Stimulated activated CD8-positive, alpha-beta memory T cell treated with anti-CD3 and anti-CD28 coated beads, Interleukin-2, amount 100 ng/mL, for 1 hour (primary cell): Measurements from ENCODE around the gene ENDOV.

Source experiments
- DNase-seq, 2 donors: peaks; one replicate each; pipeline ENCODE4 v3.0.0-alpha.2; 2020; ENCODE audit warnings: low read depth in 2 of 2

ENDOV gene

DNA sequence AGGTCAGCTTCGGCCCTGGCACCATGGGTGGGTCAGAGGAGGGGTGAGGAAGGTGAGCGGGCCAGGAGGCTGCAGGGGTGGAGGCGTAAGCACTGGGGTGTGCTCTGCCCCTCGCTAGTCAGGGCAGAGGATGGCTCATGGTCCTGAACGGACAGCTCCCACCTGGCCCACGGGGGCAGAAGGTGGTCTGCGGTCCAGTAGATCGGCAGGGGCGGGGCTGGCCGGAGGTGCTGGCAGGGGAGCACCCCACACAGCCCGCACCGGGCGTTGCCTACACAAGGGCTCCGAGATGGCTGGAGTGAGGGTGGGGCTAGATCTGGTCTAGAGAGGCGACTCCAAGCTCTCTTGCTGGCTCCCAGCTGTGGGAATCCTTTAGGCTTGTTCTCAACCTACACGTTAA lies 53.3 kb downstream of the ENDOV start:
- no peak for DNase-seq

DNA sequence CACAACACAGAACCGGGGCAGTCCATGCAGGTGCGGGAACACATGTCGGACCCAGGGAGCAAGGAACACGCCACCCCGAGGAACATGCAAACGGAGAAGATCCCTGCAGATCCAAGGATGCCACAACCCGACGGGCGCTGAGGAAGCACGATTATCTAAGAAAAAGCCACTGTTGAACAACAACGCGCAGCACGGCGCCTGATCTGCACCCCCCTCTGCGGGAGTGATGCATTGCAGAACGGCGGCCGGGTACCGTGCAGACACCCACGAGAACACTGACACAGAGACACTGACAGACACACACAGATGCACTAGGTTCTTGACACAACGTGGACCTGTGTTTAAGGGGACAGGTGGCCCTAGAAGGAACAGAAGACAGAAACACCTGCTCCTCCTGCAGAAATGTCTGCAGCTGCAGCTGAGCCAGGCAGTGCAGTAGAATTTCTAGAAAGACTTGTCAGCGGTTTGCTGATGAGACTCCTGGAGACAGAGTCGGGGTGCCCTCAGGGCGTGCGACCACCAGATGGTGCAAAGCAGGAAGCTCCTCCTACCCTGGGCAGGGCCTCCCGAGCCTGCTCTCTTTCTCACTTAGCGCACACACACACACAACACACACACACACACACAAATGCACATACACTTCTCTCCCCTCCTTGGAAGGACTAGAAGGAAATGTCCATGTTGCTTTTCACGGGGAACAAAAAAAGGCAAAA lies 54.0 kb downstream of the ENDOV start:
- DNase-seq = no peak

DNA sequence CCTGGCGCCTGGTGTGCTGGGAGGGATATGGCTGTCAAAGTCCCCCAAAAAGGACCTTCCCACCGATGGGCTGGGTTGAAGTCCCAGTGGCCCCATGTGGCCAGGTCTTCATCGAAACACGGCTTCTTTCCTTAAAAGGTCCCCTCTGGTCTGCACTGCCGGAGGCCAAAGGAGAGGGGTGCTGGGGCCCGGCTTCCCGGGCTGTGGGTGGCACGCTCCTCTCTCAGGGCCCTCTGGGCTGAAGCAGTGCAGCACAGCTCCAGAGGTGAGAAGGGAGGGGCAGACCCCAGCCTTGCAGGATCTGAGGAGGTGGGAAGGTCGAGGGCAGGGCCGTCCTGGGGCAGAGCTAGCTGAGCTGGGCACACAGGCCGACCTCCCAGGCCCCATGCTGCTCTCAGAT lies 54.7 kb downstream of the ENDOV start:
- no peak for DNase-seq

DNA sequence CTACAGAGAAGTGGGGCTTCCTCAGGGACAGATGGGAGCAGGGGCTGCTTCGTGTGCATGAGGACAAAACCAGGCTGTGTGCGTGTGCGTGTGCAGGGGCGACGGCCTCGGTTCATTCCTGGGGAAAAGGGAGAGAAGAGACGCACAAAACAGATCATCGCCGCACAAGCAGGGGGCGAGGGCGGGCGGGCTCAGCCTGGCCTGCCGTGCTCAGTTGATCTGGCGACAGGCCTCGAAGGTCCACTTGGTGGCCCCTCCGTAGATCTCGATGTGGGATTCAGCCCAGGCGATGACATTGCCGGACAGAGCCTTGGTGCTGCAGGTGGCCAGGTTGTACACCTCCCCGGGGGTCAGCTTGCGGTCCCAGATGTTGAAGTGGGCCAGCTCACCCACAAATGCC lies 55.6 kb downstream of the ENDOV start:
- no peak for DNase-seq

DNA sequence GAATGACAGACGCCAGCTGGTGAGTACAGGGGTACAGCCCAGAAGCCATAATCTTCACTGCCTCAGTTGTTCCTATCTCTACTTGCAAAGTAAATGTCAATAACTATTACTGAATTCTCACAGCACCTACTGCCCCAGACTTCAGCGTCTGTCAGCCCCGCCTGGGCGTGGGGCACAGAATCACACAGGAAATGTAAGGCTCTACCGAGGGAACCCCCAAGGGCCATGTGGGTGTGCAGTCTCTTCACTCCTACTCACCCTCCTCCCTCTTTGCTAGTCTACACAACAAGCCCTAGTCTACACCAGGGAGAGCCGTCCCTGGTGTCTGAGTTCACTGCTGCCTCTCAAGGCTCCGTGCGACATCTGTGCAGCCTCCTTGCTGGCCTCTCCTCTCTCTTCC lies 57.0 kb downstream of the ENDOV start:
- peak in 1 of 2 donors; percentile 23 for DNase-seq

DNA sequence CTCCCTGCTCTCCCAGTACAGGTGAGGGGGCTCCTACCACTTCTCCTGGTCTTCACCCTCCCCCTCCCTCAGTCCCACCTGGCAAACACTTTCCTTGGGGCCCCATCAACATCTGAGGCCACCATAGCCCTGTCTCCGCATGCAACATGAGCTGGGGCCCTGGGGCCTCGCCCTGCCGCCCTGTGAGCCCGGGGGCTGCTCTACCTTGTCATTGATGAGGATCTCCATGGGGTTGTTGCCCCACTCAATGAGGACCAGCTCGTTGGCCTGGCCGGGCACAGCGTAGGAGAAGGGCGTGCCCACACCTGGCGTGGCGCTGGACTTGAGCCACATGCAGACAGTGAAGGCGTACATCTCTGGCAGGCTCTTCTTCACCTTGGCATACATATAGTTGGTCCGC lies 58.0 kb downstream of the ENDOV start:
- DNase-seq = no peak

DNA sequence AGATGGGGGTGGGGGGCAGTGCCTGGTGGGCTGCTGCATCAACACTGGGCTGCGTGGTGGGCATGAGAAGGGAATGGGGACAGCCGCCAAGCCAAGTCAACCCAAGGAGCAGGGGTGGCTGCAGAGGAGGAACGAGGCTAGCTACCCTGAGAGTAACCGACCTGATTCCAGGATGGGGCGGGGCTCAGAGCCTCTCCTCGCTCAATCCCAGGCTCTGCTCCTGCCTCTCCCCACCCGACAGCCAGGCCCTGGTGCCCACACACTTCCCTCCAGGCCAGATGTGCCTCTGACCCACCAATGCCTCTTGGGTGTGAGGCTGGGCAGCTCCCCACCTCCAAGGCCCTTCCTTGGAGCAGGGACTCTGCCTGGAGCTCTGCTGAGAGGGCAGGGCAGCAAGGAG lies 58.7 kb downstream of the ENDOV start:
- DNase-seq = no peak

DNA sequence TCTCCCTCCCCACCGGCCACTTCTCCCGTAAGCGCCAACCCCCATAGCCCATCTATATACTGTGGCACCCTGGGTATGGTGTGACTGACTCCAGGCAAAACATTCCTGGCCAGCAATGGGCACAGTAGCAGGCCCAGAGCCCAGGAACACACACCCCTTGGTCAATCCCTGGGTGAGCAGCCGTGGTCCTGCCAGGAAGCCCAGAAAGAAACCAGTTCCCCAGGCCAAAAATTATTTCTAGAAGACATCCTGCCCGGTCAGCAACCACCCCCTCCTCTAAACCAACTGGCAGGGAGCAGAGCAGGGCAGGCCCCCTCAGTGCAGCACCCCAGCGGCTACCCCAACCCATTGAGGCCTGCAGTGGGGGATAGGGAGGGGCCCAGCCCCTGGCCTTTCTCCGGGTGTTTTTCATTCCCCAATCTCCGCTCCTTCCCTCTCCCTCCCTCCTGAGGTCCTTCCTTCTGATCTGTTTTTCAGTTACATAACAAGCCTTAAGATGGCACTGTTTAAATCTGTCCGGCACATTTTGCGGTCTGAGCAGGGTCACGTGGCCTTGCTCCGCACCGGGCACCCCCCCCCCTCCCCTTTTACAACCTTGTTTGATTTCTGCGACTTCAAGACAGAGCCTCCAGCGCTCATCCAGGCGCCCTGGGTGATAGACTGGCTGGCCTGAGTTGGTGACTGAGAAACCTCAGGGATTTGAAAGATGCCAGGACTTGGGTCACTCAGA lies 59.4 kb downstream of the ENDOV start:
- no peak for DNase-seq

DNA sequence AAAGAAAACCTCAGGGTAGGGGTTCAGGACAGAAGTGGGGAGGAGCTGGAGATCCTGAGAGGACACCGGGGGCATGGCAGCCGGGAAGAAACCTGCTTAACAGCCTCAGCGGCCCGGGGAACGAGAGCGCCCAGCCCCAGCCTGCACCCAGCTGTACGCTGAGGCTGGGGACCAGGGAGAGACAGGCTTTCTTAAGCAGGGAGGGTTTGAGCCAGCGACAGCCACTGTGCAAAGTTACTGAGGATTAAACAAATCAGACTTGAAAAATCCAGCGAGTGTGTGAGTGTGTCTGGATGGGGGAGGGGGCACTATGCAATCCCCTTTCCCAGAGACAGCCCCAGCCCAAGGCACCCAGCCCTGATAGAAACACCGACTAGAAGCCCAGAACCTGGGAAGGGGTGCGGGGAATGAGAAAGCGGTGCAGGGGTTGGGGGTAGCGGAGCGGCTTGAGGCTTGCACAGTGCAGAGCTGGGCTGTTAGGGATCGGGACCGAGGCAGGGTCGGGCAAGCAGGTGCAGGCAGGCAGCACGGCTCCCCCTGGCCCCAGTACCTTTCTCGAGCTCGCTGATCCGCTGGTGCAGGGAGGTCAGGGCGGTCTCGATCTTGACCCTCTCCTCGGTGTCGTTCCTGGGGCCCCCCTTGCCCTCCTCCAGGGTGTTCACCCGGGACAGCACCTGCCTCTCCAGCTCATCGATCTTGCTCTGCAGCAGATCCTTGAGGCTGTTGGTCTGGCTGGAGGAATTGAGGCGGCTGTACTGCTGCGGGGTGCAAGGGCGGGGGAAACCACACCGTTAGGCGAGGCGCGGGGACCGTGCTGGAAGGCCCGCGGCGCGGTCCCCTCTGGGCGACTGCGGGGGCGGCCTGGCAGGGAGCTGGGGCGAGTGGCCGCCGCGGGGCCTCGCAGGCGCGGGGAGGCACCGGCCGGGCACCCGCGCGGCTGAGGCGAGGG lies 60.3 kb downstream of the ENDOV start:
- DNase-seq = no peak

DNA sequence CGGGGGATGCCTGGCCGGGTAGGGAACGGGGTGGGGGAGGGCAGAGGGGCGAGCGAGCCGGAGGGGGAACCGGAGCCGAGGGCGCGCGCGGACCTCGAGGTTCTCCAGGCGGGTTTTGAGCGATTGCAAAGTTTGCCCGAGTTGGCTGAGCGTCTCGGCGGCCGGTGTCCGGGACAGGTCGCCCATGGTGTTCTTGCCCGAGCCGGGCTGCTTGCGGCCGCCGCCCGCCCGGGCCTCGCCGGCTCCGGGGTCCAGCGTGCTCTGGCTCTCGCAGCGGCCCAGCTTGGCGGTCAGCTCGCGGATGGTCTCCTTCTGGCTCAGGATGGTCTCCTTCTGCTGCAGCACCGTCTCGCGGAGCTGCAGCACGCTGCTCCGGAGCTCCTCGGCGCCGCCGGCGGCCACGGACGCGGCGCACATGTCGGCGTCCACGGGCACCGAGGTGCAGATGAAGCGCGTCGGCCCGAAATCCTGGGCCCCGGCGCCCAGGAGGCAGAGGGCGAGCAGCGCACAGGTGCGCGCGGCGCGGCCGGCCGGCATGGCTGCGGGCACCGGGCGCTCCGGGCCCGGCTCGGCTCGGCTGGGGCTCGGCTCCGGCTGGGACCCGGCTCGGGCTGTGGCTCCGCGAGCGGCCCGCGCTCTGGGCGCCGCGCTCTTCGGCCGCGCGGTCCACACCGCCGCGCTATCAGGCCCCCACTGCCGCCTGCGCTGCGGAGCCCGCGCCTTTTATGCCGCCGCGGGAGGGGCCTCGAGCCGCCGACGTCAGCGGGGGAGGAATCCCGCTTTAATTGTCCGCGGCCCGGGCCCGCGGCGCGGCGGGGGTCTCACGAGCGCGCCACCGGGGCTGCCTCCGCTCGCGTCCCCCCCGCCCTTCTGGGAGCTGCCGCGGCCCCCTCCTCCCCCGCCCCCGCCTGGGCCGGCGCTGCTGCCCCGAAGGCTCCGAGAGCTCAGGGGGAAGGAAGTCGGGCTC lies 61.2 kb downstream of the ENDOV start, which contains the start of gene NPTX1:
NPTX1 (minus strand) TSS at position 698 of the 967 bp plus-strand sequence; CDS start at position 537, 161 bp downstream.
- no peak for DNase-seq

DNA sequence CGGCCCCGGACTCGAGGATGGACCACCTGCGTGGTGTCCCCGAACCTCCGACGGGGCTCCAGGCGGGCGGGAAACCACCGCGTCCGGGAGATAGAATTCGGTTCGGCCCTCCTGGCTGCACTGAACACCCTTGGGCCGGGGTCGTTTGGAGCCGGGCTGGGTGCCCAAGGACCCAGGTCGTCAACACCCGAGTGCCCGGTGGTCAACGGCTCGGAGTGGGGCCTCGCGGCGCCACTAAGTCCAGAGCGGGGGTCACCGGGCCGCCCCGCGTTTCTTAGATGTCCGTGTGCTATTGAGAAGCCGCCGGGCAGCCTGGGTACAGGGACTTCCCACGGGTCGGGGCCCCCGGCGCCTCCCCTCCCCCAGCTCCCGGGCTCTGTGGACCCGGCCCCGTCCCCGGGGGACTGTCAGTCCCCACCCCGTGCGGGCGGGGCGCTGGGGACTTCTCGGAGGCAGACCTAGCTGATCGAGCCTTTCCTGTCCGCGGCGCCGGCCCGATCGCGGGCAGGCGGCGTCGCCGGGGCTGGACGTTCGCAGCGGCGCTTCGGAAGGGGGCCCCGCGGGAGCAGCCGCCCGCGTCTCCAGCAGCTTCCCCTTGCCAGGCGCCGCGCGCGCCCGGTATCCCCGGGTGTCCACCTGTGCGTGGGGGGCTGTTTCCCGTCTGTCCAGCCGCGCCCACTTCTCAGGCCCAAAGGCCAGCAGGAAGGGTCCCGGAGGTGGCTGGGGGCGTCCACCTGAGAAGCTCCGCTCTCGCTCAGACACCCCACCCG lies 62.1 kb downstream of the ENDOV start:
- DNase-seq = no peak

DNA sequence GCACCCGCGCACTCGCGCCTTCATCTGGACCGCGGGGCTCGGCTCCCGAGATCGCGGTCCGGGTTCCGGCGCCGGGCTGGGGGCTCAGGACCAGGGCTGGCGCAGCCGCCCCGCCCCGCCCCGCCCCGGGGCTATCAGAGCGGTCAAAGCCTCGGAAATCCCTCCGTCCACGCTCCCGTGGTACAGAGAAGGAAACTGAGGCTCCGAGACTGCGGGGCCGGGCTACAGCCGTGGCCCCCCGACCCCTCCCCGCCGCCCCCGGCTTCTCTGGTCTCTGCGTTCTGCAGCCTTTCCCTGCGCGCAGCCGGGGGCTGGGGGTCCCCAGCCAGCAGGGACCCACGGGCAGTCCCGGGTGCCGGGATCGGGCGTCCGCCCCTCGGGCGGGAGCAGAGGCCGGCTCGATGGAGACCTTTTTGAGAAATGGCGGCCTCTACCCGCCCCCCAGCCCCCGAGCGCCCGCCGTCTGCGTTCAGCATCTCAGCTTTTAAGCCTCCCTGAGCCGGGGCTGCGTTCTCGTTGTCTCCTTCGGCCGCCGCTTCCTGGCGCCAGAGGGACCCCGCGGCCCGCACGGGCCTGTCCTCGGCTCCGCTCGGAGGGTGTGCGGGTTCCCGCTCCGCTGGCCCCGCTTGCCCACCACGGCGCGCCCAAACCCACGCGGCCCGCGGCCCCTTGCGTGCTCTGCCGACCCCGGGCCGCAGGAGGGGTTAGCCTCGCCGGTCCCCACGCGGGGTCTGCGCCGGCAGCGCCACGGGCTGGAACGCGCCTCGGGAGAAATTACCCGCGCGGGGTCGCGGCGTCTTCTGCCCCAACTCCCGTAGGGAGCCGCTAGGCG lies 62.9 kb downstream of the ENDOV start:
- no peak for DNase-seq

DNA sequence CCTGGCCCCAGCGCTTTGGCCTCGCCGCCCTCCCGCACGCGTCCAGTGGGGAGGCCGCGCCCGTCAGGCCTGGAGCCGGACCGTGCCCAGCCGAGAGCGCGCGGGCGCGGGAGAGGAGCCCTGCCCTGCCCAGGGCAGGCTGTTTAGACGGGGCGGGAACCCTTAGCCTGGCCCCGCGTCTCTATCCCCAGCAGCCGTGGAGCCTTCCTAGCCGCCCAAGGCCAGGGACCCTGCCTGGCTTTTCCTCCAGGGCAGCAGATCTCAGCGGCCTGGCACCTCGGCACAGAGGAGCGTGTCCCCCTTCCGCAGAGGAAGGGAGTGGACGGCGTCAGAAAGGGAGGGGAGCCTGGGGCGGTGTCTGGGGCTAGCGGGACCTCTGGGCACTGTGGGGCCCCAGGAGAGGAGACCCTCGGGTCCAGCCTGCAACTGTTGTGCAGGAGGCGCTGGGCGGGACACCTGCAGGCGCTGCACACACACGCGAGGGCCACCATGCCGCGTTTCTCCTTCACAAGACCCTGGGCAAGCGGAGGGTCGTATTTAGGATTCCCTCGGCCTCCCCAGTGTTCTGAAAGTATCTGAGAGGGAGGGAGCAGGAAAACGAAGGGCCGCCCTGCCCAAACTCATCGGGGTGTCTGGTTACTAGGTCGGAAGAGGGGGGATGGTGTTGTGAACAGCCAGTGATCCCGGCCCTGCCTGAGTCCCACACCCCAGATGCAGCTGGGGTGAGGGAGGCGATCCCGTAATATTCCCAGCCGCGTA lies 63.7 kb downstream of the ENDOV start:
- no peak for DNase-seq

DNA sequence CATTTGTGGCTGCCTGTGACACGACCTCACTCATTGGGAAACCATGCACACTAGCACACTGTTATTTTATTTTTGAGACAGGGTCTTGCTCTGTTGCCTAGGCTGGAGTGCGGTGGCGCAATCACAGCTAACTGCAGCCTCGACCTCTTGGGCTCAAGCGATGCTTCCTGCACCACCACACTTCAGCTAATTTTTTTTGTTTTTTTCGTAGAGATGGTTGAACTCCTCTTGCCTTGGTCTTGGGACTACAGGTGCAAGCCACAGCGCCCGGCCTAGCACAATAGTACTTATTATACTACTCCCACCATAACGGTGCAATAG lies 64.2 kb downstream of the ENDOV start:
- no peak for DNase-seq

DNA sequence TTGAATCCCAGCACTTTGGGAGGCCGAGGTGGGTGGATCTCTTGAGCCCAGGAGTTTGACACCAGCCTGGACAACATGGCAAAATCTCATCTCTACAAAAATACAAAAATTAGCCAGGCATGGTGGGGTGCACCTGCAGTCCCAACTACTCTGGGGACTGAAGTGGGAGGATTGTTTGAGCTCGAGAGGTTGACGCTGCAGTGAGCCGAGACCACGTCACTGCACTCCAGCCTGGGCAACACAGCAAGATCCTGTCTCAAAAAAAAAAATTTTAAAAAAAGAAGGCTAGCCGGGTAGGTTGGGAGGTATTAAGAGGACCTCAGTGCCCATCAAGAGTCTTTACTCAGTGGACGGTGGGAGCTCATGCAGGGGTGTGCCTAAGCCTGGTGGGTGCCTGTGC lies 65.3 kb downstream of the ENDOV start:
- no peak for DNase-seq

DNA sequence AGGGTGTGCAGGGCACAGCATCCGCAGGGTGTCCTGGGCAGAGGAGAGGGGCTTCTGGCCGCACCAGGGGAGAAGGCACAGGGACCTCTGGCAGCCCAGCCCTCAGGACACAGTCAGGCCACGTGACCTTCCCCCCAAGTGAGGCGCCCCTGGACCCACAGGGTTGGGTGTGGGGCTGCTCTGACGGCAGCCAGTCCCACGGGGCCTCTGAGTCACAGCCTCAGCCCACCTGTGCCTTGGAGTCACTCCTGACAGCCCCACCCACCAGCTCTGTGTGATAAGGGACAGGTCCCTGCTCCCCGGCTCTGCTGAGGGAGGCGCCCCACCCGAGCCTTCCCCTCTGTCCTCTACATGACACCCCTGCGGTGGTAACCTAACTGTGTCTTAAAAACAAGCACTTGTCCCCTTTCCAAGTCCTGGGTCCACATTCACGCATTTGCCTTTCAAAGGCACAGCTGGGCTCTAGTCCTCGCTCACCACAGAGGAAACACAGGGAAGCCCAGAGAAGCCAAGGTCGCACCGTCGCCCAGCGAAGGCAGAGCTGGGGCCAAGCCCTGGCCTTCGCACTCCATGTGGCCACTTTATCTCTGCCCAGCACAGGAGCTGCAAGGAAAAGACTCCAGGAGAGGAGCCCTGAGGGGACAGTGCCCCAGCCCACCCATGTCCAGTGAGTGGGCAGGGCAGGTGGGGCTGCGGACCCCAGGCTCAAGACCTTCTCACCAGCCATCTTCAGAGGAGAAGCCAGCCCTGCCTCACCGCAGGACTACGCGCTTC lies 66.5 kb downstream of the ENDOV start:
- DNase-seq = no peak

DNA sequence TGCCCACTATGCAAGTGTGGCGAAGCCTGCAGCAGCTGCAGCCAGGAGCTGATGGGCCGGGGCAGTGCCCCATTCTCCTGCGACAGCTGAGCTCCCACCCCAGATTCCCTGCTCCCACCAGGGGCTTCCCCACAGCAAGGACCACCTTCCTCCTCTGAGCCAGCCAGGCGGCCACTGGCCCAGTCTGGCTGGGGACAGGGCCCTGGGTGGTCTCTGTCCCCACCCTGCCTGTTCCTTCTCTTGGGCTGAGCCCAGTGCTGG lies 67.0 kb downstream of the ENDOV start:
- DNase-seq = no peak

DNA sequence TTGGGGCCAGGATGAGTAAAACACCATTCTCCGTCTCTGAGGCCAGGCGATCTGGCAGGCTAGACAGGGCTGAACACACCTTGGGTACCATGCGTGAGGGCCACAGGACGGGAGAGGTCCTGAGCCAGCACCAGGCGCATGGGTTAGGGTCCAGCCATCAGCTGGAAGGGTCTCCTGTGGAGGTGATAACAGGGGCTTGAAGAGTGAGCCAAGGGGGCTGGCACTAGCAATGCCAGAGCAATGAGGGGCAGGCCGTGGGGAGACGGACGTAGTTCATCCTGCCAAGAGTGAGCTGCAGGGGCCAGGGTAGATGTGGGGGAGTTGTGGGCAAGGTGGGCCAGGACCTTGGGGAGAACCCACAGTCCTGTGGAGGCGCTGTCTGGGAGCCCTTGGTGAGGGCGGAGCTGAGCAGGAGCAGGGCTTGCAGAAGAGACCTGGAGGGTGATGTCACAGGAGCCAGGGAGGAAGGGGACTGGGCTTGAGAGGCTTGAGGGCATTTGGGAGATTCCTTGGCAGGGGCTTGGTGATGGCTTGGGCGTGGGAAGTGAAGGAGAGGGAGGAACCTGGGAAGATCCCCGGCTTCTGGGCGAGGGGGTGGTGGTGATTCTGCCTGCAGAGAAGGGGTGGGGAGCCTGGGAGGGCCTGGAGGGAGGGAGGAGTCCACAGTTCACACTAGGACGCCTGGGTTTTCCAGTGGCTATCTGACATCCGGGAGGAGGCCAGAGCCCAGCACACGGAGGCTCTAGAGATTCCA lies 67.8 kb downstream of the ENDOV start:
- no peak for DNase-seq
